MV-4-11 (cell line): Measurements from ENCODE around the gene NPR1.
"Not testable (repeated sequence)": the region's sequence is repeated elsewhere in the genome, so short reads cannot be mapped to it uniquely, and the experiment has no call there.

Experiments used
- DNase-seq: peaks from one replicate; lab custom pipeline; 2025; lab: John Stamatoyannopoulos, UW

The NPR1 gene

DNA sequence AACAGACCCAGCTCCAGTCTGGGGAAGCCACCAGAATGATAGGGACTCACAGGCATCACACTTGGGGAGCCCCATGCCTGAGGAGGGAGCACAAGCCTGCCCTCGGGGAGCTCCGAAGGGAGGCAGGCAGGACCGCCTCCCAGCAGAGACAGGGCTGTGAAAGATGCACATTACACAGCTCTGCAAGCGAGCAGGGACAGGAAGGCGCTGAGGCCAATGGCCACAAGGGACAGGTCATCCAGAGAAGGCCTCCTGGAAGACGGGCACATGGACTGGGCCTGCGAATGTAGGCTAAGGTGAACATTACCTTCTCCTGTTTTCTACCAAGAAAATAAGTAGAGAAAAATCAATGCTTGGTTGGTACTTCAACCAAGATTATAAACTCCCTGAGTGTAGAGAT is 4.2 kb downstream of the NPR1 start:
- DNase-seq, result no peak

DNA sequence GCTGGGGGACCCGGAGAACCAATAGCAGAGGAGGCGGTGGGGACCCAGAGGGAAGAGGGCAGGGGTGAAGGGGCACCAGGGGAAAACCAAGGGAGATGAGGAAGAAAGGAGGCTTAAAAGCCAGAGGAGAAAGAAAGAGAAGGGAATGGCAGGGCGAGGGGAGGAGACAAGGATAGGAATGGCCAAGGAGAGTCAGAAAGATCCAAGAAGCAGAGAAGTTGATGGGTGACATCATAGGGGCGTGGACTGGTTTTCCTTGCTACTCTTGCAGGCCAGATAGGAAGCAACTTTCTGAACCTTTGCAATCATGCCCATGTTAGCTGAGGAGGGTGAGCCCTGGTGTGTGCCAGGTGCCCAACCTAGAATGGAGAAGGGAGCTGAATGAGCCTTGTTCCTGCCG is 5.4 kb downstream of the NPR1 start:
- no peak for DNase-seq

DNA sequence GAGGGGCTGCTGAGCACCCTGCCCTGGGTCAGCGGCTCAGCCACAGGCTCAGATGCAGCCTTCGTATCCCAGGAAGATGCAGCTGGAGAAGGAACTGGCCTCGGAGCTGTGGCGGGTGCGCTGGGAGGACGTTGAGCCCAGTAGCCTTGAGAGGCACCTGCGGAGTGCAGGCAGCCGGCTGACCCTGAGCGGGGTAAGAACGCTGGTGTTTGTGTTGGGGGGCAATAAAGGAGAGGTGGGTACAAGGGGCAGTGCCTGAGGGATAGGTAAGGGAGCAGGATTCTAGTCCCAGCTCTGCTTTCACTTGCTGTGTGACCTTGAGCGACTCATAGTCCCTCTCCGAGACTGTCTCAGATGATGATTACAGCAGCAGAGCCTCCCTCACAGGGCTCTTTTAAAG is 6.4 kb downstream of the NPR1 start:
- DNase-seq, result no peak

DNA sequence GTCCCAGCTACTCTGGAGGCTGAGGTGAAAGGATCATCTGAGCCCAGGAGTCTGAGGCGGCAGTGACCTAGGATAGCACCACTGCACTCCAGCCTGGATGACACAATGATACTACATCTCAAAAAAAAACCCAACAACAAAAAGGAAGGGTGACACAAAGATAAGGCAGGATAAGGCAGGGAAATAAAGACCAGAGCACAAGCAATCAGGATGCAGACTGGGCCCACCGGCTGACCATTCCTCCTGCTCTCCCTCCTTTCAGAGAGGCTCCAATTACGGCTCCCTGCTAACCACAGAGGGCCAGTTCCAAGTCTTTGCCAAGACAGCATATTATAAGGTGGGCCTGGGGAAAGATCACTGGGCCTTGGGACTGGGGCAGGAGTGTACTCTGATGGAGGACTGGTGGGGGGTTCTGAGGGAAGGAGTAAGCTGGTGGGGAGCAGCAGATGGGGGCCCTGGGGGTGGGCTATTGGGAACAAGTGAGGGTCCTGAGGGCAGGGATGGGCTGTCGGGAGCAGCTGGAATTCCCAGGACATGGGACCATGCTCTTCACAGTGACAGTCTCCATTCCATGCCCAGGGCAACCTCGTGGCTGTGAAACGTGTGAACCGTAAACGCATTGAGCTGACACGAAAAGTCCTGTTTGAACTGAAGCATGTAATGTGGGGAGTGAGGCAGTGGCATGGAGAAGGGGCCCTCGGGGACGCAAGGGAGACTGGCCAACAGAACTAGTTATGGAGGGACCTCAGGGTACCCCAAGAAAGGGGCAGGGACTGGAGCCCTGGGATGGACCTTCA is 7.3 kb downstream of the NPR1 start:
- DNase-seq, result no peak

DNA sequence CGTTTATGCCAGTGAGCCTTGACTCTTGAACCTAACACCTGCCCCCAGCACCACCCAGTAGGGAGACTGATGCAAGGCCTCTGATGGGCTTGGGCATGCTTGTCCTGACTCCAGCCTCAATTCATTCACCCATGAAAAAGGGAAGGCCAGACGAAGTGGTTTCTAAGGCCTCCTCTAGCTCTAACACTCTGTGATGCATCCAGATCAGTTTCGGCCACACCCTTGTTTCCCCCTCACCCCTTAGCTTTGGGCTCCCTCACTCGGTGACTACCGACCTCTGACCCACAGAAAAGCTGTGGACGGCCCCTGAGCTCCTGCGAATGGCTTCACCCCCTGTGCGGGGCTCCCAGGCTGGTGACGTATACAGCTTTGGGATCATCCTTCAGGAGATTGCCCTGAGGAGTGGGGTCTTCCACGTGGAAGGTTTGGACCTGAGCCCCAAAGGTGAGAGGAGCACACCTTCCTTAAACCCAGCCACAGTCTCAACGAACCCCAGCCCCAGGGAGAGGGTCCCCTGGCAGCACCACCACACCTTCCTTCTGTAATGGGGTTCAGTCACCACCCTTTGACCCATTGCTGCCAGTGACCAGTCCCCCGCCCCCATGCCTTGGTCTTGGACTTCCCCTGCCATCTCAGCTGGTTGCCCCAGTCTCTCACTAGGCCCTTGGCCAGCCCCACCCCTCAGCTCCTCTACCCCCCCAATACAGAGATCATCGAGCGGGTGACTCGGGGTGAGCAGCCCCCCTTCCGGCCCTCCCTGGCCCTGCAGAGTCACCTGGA is 9.0 kb downstream of the NPR1 start:
- DNase-seq, result no peak

DNA sequence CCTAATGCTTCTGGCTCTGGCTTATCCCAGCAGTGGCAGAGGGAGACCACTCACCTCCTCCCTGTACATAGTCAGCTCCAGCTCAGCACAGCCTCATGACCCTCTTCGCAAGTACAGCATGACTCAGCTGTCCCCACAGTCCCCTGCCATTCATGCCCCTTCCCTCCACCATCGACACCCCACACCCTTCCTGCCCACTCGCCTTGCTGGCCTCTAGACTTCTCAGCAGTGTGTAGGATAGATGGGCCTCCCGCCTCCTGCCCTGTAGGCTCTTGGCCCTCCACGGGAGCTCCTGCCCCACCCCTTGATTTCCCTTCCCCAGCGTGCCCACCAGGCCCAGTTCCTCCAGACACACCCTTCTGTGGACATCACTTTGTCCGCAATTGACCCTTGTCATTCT is 9.8 kb downstream of the NPR1 start:
- DNase-seq, result no peak

DNA sequence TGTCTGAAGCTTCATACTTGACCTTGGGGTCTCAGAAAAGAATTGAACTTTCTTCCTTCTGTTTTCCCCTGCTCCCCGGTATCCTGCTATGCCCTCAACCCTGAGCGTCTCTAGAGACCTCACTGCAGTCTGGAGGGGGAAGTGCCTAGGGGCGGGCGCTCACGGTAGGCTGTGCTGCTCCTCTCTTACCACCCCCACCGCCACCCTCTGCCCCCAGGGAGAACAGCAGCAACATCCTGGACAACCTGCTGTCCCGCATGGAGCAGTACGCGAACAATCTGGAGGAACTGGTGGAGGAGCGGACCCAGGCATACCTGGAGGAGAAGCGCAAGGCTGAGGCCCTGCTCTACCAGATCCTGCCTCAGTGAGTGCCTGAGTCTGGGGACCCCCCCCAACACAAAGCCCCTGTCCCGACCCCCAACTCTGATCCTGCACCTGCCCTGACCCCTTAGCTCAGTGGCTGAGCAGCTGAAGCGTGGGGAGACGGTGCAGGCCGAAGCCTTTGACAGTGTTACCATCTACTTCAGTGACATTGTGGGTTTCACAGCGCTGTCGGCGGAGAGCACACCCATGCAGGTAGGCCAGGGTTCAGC is 10.3 kb downstream of the NPR1 start:
- no peak for DNase-seq

DNA sequence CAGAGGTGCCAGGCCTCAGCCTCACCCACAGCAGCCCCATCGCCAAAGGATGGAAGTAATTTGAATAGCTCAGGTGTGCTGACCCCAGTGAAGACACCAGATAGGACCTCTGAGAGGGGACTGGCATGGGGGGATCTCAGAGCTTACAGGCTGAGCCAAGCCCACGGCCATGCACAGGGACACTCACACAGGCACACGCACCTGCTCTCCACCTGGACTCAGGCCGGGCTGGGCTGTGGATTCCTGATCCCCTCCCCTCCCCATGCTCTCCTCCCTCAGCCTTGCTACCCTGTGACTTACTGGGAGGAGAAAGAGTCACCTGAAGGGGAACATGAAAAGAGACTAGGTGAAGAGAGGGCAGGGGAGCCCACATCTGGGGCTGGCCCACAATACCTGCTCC is 15.0 kb downstream of the NPR1 start:
- no peak for DNase-seq

DNA sequence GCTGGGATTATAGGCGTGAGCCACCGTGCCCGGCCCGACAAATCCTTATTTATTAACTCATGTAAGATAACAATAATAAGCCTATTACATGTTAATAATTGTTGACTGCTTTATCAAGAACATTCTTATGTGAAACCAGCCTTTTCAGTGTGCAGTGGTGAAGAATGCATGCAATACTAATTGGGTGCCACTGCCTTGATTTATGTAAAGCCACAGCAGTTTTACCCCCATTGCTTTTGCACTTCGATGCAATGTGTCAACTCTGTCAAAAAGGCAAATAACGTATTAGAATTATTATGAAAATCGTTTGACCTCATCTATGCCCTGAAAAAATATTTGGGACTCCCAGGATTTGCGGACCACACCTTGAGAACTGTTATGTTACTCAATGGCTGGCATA is 18.3 kb downstream of the NPR1 start:
- no peak for DNase-seq

DNA sequence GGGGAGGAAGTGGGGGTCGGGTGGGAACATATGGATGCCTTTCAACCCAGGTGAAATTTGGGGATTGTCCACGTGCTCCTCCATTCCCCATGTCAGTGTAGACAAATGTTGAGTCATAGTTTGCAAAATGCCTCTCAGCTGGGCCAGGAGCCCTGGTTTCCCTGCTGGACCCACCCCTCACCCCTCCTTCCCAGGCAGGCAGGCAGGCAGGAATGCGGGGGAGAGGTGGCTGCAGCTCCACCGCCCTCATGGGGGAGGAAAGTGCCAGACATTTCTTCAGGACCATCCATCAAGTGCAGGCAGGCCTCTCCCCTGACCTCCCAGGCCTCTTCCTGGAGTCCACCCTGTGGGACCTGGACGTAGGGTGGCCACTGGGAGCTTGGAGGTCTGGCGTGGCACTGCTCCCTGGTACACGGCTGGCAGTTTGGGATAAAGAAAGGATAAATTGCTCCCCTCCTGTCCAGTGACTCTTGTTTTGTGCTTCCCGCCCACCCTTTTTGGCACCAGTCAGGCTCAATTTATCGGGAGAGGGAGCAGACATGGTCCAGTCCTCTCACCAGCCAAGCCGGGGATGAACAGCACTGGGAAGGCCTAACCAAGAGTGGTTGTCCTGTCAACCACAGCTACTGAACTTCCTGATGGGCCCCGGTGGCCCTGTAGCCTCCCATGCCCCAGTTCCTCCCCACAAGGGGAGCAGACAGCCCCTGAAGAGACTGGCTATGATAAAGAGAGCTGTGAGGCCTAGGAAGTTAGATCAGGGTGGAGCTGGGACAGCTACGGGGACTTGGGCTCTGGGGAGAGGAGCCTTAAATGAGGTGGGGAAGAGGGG is 18.9 kb downstream of the NPR1 start:
- no peak for DNase-seq

DNA sequence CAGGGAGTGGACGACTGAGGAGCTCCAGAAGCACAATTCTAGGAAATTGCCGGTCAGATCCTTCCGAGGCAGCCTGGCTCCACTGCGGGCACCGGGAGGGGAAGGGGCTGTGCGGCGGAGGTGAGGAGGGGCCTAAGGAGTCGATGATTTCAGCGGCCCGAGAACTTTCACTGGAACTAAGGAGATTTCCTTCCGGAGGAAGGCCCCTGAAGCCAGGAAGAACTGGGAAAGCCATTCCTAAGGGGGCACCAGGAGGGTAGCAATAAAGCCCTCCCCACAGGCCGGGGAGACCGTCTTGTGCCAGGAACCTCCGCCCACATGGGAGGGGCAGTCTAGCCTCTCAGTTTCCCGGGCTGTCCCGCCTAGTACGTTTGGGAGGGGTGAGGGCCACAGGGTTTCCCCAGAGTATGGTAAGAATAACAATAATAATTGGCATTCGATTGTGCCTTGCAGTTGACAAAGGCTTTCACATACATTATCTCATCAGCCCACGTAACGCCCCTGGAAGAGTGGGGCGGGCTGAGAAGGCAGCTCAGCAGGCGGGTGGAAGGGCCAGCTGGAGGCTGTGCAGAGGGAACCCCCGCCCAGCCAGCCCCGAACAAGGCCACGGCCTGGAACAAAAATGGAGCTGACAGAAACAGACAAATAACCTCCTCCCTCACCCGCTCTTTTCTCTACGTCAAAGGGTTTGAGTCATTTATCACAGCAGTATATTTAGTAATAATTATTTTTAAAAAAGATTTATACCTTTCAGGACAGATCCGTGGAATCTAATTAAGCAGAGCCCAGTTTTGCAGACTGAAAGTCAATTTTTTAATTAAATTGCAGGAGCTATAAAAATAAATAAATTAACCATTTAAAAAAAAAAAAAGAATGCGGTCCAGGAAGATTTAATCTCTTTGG is 19.8 kb downstream of the NPR1 start:
- DNase-seq, result no peak

DNA sequence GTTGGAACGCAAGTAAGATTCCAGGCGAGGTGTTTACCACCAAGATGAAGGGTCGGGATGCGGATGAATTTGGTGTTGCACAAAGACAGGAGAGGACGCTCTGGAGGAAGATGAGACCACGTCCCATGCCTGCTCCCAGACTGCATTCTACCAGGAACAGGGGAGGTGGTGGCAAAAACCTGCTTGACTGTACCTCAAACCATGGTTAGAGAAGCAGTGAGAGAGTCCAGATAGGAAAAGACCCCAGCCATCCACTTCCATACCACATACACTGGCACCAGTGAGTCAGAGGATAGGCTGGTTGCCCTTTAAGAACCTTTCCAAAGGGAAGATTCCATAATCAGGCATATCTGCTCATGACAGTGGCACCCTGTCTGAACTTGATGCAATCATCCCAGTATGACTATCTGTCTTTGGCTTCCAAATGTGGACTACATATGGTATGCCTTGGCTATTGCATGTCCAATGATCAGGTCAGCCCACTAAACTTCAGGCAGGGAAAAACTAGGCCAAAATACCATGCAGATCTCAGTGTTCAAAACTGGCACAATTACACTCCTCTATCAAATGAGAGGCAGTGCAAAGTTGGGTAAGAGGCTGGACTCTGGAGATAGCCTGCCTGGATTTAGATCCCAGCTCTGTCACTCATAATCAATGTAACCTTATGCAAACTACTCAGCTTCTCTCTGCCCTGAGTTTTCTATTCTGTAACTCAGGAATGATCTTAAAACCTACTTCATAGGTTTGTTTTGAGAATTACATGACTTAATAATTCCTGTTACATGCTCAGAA is 20.6 kb downstream of the NPR1 start:
- no peak for DNase-seq

DNA sequence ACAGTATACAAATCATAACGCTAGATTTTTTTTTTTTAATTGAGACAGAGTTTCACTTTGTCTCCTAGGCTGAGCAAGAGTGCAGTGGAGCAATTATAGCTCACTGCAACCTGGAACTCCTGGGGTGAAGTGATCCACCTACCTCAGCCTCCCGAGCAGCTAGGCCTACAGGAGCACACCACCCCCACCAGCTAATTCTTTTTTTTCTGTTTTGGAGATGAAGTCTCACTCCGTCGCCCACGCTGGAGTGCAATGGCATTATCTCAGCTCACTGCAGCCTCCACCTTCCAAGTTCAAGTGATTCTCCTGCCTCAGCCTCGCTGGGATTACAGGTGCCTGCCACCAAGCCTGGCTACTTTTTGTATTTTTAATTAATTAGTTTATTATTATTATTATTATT is 21.3 kb downstream of the NPR1 start:
- no peak for DNase-seq

DNA sequence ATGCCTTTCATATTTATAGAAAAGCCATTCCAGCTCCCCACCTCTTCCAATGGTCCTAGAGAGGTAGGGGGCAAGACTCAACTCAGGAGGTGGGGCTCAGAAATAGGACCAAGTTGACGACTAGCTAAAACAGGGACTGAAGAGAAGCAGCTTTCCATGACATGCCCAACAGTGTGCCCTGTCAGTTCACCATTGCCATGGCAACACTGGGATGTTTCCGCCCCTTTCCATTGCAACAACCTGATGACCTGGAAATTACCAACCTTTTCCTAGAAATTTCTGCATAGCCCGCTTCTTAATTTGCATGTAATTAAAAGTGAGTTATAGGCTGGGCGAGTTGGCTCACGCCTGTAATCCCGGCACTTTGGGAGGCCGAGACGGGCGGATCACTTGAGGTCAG is 27.0 kb downstream of the NPR1 start:
- DNase-seq, result no peak

DNA sequence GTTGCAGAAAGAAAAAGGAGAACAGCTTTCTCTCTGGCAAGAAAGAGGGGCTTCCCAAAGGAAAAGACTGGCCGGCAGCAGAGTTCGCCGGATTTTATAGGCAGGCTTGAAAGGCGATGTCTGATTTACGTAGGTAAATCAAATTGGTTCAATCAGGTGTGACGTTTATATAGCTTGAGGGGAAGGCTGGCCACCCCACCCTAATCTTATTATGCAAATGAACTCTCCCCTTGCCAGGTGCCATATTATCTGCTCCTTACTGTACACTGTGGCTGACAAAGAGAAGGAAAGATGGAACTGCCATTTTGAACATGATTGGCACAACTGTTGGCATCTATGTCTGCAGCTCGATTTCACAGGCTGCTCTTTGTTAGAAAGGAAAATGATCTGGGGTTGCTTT is 32.5 kb downstream of the NPR1 start:
- no peak for DNase-seq

DNA sequence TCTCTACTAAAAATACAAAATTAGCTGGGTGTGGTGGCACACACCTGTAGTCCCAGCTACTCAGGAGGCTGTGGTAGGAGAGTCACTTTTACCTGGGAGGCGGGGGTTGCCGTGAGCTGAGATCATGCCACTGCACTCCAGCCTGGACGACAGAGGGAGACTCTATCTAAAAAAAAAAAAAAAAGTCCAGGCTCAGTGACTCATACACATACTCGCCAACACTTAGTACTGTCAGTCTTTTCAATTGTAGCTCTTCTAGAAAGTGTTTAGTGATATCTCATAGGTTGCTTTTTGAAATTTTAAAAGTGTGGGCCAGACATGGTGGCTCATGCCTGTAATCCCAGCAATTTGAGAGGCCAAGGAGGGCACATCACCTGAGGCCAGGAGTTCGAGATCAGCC is 37.7 kb downstream of the NPR1 start:
- DNase-seq, result not testable (repeated sequence)

DNA sequence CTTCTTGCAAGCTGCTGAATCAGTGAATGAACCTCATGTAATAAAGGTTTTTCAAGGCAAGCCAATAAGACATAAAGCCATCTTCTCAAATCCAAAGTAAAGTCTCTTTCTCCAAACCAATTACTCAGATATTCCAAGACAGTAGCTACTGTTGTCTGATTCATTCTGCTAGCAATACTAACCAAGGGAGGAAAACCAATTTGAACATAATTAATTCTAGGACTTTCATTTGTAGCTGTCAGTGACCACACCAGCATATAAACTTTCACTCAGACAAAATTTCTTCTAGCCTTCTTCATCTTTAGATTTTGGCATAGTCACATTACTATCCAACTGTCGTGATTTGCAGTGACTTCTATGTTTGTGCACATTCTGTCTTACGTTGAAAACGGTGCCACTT is 38.8 kb downstream of the NPR1 start:
- DNase-seq, result no peak

DNA sequence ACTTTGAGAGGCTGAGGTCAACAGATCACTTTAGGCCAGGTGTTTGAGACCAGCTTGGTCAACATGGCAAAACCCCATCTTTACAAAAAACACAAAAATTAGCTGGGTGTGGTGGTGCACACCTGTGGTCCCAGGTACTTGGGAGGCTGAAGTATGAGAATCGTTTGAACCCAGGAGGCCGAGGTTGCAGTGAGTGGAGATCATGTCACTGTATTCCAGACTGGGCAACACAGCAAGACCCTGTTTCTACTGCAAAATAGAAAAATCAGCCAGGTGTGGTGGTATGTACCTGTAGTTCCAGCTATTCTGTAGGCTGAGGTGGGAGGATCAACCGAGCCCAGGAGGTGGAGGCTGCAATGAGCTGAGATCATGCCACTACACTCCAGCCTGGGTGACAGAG is 45.2 kb downstream of the NPR1 start:
- DNase-seq, result no peak

DNA sequence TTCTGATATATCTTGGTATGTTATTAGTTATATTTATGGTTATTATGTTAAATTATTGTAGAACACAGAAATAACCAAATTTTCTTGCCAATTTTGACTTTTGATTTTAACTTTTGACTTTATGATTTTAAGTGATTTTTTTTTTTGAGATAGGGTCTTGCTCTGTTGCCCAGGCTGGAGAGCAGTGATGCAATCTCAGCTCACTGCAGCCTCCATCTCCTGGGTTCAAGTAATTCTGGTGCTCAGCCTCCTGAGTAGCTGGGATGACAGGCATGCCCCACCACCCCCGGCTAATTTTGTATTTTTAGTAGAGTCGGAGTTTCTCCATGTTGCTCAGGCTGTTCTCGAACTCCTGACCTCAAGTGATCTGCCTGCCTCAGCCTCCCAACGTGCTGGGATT is 46.1 kb downstream of the NPR1 start:
- not testable (repeated sequence) for DNase-seq
